SU-DHL-6 (cell line): Measurements from ENCODE around the gene KSR1.
"Not testable (repeated sequence)": the region's sequence is repeated elsewhere in the genome, so short reads cannot be mapped to it uniquely, and the experiment has no call there.

Experiments used
- H2AFZ ChIP-seq: fragments of 200-600 bp; sonication (generic); 2 replicates; pipeline ENCODE4 v1.6.1; 2014; ENCODE audit warnings: low read depth, mild to moderate bottlenecking, moderate library complexity, mixed read lengths, antibody characterized with exemption, low read length; ENCODE audit not compliant: severe bottlenecking
- H3F3A ChIP-seq: fragments of 200-600 bp; shearing (Covaris generic); 2 replicates; pipeline ENCODE4 v1.6.0; 2016; ENCODE audit warnings: antibody characterized with exemption, mild to moderate bottlenecking; ENCODE audit not compliant: insufficient read depth
- H3K27ac ChIP-seq: fragments of 200-600 bp; sonication (generic); 2 replicates; pipeline ENCODE4 v1.5.1; 2016; ENCODE audit warnings: low read depth, mild to moderate bottlenecking, low read length, moderate library complexity, mixed read lengths
- H3K27me3 ChIP-seq: fragments of 200-600 bp; sonication (generic), shearing (Covaris generic); 2 replicates; pipeline ENCODE4 v1.6.0; 2014; ENCODE audit warnings: mild to moderate bottlenecking, low read length
- H3K36me3 ChIP-seq: fragments of 200-600 bp; sonication (generic); 2 replicates; pipeline ENCODE4 v1.6.1; 2014; ENCODE audit warnings: mild to moderate bottlenecking, low read length, mixed read lengths
- H3K4me2 ChIP-seq: fragments of 300-600, 200-600 bp; shearing (Covaris generic), sonication (generic); 2 replicates; pipeline ENCODE4 v1.6.0; 2014; ENCODE audit warnings: low read length, low read depth, mild to moderate bottlenecking; ENCODE audit not compliant: poor library complexity, severe bottlenecking
- H3K4me3 ChIP-seq: fragments of 200-600 bp; sonication (generic); 2 replicates; pipeline ENCODE4 v1.5.1; 2014; ENCODE audit warnings: antibody characterized with exemption, low read length, mild to moderate bottlenecking, mixed read lengths; ENCODE audit not compliant: insufficient read depth, poor library complexity, severe bottlenecking
- H3K79me2 ChIP-seq: fragments of 200-600 bp; sonication (generic); 2 replicates; pipeline ENCODE4 v1.6.1; 2014; ENCODE audit warnings: mild to moderate bottlenecking, low read length, moderate library complexity; ENCODE audit not compliant: insufficient read depth
- H3K9ac ChIP-seq: fragments of 200-600 bp; sonication (generic); 2 replicates; pipeline ENCODE4 v1.7.0; 2014; ENCODE audit warnings: mild to moderate bottlenecking, low read length
- H3K9me2 ChIP-seq: fragments of 200-600 bp; sonication (generic); replicated peaks from 2 replicates; pipeline ENCODE4 v1.6.1; 2014; ENCODE audit warnings: low read length; ENCODE audit not compliant: insufficient read depth
- H3K9me3 ChIP-seq: fragments of 200-600 bp; sonication (generic); 2 replicates; pipeline ENCODE4 v1.6.1; 2014; ENCODE audit warnings: low read length, mixed read lengths; ENCODE audit not compliant: insufficient read depth
- H4K20me1 ChIP-seq: fragments of 200-600 bp; sonication (generic); 2 replicates; pipeline ENCODE4 v1.6.1; 2014; ENCODE audit warnings: low read depth, mild to moderate bottlenecking, antibody characterized with exemption, low read length, moderate library complexity, mixed read lengths
- CTCF ChIP-seq: fragments of 200-600 bp; sonication (generic); IDR thresholded peaks from one replicate; pipeline ENCODE4 v1.5.1; 2017; ENCODE audit warnings: antibody characterized with exemption, mild to moderate bottlenecking, low read length, moderate library complexity; ENCODE audit not compliant: insufficient read depth, poor library complexity, severe bottlenecking
- EZH2phosphoT487 ChIP-seq: fragments of 200-600 bp; sonication (generic), shearing (Covaris generic); conservative IDR thresholded peaks from 2 replicates; pipeline ENCODE4 v1.6.1; 2018; ENCODE audit warnings: mild to moderate bottlenecking, antibody characterized with exemption, low read length, moderate library complexity, mixed read lengths

The KSR1 gene

GRCh38 chr17:27446569-27447301, 9.5 kb upstream of the KSR1 start:
- Histone ChIP-seq H3K4me3 (no peak overlapping the region), H3K27me3 (no peaks in the 10 kb centered on the region), H3F3A (no peaks in the 10 kb centered on the region), H2AFZ (no peak overlapping the region), H3K9ac (no peak overlapping the region), H3K36me3 (no peaks in the 10 kb centered on the region), H4K20me1 (no peaks in the 10 kb centered on the region), H3K4me2 (no peak overlapping the region), H3K9me3 (no peaks in the 10 kb centered on the region), H3K79me2 (no peaks in the 10 kb centered on the region), H3K27ac (no peak overlapping the region), H3K9me2 (no peaks in the 10 kb centered on the region)
- TF ChIP-seq CTCF (no peak), EZH2phosphoT487 (no peak)

- H3K4me3 ChIP-seq, H3K9ac ChIP-seq, H3K79me2 ChIP-seq, H3F3A ChIP-seq, H3K9me3 ChIP-seq, H3K4me2 ChIP-seq, H4K20me1 ChIP-seq, H3K27ac ChIP-seq, H3K9me2 ChIP-seq, H3K36me3 ChIP-seq, H3K27me3 ChIP-seq, H2AFZ ChIP-seq: not testable (repeated sequence)
These were observed 7.7 kb upstream of the KSR1 start for GRCh38 chr17:27448534-27448933.

- H3K9me2 ChIP-seq, result no peaks in the 10 kb centered on the region
- H3K9ac ChIP-seq, result no peak overlapping the region
- no peaks in the 10 kb centered on the region for H4K20me1 ChIP-seq
- H3K4me3 ChIP-seq, result no peak overlapping the region
- no peaks in the 10 kb centered on the region for H3K79me2 ChIP-seq
- TF ChIP-seq EZH2phosphoT487, result no peak
- no peak for TF ChIP-seq CTCF
- no peaks in the 10 kb centered on the region for H3K9me3 ChIP-seq
- no peak overlapping the region for H3K4me2 ChIP-seq
- H3K36me3 ChIP-seq, result no peaks in the 10 kb centered on the region
- H2AFZ ChIP-seq, result no peak overlapping the region
- no peaks in the 10 kb centered on the region for H3F3A ChIP-seq
- no peak overlapping the region for H3K27ac ChIP-seq
- H3K27me3 ChIP-seq, result no peaks in the 10 kb centered on the region
These were observed 6.7 kb upstream of the KSR1 start for GRCh38 chr17:27449541-27449940.

GRCh38 chr17:27449988-27450387, 6.3 kb upstream of the KSR1 start:
- Histone ChIP-seq H3K4me2 (no peak overlapping the region), H4K20me1 (no peaks in the 10 kb centered on the region), H3K4me3 (no peak overlapping the region), H3K36me3 (no peaks in the 10 kb centered on the region), H3K9ac (no peak overlapping the region), H3K27me3 (no peaks in the 10 kb centered on the region), H3K9me2 (no peaks in the 10 kb centered on the region), H3K9me3 (no peaks in the 10 kb centered on the region), H2AFZ (no peak overlapping the region), H3K79me2 (no peaks in the 10 kb centered on the region), H3K27ac (no peak overlapping the region), H3F3A (no peaks in the 10 kb centered on the region)
- no peak for TF ChIP-seq EZH2phosphoT487
- no peak for TF ChIP-seq CTCF
